ENCODE data around the gene UBR7. TPM values are rescaled to one million over a fixed set of nuclear protein-coding genes. Genes with fewer than 3 reads are reported as not detected.
"Not testable (repeated sequence)": the region's sequence is repeated elsewhere in the genome, so short reads cannot be mapped to it uniquely, and the experiment has no call there.

UBR7 gene, protein sequence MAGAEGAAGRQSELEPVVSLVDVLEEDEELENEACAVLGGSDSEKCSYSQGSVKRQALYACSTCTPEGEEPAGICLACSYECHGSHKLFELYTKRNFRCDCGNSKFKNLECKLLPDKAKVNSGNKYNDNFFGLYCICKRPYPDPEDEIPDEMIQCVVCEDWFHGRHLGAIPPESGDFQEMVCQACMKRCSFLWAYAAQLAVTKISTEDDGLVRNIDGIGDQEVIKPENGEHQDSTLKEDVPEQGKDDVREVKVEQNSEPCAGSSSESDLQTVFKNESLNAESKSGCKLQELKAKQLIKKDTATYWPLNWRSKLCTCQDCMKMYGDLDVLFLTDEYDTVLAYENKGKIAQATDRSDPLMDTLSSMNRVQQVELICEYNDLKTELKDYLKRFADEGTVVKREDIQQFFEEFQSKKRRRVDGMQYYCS
- total RNA-seq (10 to 100 TPM; 11.5 to 22.0 (median 14.5) TPM), polyA plus RNA-seq (10 to 100 TPM; 16.6 to 32.6 (median 20.2) TPM)
- long read RNA-seq, donor 1, transcript UBR7-201 (11 exons, 3,694 nt), result major isoform, 5 of 10 reads
- long read RNA-seq, donor 1, partial matches to known transcripts, result 0 of 10 reads
- long read RNA-seq, donor 1, other reads (novel, unspliced or antisense), result 5 of 10 reads
- long read RNA-seq, donor 2, transcript UBR7-201 (11 exons, 3,694 nt), result major isoform, 15 of 27 reads
- long read RNA-seq, donor 2, partial matches to known transcripts, result 1 of 27 reads
- long read RNA-seq, donor 2, other reads (novel, unspliced or antisense), result 10 of 27 reads

DNA sequence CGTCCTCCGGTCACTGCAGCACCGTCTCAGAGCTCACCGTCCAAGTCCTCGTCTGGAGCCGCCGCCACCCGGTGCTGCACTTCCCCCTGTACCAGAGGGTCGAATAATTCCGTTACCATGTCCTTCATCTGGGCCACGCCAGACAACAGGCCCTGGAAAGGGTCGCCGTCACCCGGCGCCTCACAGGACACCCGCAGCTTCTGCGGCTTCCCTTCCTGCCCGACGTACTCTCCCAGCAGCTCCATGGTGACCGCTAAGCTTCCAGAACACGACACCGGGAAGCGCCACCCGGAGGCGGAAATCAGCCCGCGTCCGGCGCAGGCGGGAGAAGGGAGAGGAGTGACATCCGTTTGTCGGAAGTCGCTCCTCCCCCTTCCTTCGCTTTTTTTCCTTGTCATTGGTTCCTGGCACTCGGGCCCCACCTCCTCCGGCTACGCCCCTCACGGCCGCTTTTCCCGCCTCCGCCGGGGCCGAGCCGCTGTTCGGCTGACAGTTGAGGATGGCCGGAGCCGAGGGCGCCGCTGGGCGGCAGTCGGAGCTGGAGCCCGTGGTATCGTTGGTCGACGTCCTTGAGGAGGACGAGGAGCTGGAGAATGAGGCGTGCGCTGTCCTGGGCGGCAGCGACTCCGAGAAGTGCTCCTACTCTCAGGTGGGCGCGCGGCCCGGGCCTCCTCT lies at the start of gene UBR7, which contains the start of gene GON7:
TSS of gene UBR7 (plus strand) at position 464 of the 675 bp plus-strand sequence. CDS start at position 500, 36 bp downstream.
TSS of gene GON7 (minus strand) at position 273 of the 675 bp plus-strand sequence. CDS start at position 245, 28 bp downstream.
- H3K4me1 ChIP-seq, result peaks cover 18% of the 10 kb centered on the region
- H3K4me3 ChIP-seq, result peak within 1 kb of the TSS; percentile 97
- TF ChIP-seq, protein P1, sequence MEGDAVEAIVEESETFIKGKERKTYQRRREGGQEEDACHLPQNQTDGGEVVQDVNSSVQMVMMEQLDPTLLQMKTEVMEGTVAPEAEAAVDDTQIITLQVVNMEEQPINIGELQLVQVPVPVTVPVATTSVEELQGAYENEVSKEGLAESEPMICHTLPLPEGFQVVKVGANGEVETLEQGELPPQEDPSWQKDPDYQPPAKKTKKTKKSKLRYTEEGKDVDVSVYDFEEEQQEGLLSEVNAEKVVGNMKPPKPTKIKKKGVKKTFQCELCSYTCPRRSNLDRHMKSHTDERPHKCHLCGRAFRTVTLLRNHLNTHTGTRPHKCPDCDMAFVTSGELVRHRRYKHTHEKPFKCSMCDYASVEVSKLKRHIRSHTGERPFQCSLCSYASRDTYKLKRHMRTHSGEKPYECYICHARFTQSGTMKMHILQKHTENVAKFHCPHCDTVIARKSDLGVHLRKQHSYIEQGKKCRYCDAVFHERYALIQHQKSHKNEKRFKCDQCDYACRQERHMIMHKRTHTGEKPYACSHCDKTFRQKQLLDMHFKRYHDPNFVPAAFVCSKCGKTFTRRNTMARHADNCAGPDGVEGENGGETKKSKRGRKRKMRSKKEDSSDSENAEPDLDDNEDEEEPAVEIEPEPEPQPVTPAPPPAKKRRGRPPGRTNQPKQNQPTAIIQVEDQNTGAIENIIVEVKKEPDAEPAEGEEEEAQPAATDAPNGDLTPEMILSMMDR (IDR thresholded peaks at IDR 0.05), result peak; percentile 36
- ATAC-seq (peak; percentile 98 to 99 (median 98)), DNase-seq (peak; percentile 94 to 97)
- H3K27ac ChIP-seq, result peak within 1 kb of the TSS; percentile 87
- WGBS, 3 donors, result 0% methylated on average over 55 to 65 of the region's 65 CpGs
- H3K27me3 ChIP-seq (ENCODE audit: insufficient read depth in 3 of 3, low read length in 2 of 3), result no peaks in the 10 kb centered on the region
- H3K36me3 ChIP-seq (ENCODE audit: insufficient read depth in 1 of 2, low read depth in 1 of 2), result peaks cover 0 to 27% of the 10 kb centered on the region in 2 donors
- H3K9me3 ChIP-seq, result no peaks in the 10 kb centered on the region
- intact Hi-C loops (cut with DNase I), result loop anchor here in 1 of 2 donors (2.0 to 10.0 kb wide), 3 partner anchors 22 to 408 kb away; partner anchors contain the start of genes BTBD7, LYSET and MOAP1

DNA sequence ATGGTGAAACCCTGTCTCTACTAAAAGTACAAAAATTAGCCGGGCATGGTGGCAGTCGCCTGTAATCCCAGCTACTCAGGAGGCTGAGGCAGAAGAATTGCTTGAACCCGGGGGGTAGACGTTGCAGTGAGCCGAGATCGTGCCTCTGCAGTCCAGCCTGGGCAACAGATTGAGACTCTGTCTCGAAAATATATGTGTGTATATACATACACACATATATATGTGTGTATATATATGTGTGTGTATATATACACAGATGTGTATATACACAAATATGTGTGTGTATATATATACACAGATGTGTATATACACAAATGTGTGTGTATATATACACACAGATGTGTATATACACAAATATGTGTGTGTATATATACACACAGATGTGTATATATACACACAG lies 48.7 kb upstream of the UBR7 start:
- H3K9me3 ChIP-seq; DNase-seq; H3K4me3 ChIP-seq; H3K36me3 ChIP-seq (ENCODE audit: insufficient read depth in 1 of 2, low read depth in 1 of 2); H3K27me3 ChIP-seq (ENCODE audit: insufficient read depth in 3 of 3, low read length in 2 of 3); H3K4me1 ChIP-seq; H3K27ac ChIP-seq; intact Hi-C loops (cut with DNase I); ATAC-seq: not testable (repeated sequence)
- 91 to 93% (median 91%) methylated on average over 7 of the region's 7 CpGs for WGBS, 3 donors

DNA sequence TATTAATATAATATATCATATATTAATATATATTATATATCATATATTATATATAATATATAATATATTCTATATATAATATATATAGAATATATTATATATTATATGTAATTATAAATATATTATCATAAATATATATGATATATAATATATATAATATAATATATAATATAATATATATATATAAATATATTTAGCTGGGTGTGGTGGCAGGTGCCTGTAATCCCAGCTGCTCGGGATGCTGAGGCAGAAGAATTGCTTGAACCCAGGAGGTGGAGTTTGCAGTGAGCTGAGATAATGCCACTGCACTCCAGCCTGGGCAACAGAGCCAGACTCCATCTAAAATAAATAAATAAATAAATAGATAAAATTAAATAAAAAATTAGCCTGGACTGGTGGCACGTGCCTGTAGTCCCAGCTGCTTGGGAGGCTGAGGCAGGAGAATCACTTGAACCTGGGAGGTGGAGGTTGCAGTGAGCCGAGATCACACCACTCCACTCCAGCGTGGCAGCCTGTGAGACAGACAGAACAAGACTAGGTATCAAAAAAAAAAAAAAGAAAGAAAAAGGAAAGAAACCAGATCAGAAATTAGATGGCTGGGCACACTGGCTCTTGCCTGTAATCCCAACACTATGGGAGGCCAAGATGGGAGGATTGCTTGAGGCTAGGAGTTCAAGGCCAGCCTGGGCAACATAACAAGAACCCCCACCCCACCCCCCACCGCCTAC lies 47.3 kb upstream of the UBR7 start:
- DNase-seq; H3K4me3 ChIP-seq; H3K27me3 ChIP-seq (ENCODE audit: insufficient read depth in 3 of 3, low read length in 2 of 3); H3K4me1 ChIP-seq; H3K36me3 ChIP-seq (ENCODE audit: insufficient read depth in 1 of 2, low read depth in 1 of 2); intact Hi-C loops (cut with DNase I); H3K9me3 ChIP-seq; ATAC-seq; H3K27ac ChIP-seq: not testable (repeated sequence)
- WGBS, 3 donors, result 63 to 66% (median 63%) methylated on average over 5 of the region's 5 CpGs

DNA sequence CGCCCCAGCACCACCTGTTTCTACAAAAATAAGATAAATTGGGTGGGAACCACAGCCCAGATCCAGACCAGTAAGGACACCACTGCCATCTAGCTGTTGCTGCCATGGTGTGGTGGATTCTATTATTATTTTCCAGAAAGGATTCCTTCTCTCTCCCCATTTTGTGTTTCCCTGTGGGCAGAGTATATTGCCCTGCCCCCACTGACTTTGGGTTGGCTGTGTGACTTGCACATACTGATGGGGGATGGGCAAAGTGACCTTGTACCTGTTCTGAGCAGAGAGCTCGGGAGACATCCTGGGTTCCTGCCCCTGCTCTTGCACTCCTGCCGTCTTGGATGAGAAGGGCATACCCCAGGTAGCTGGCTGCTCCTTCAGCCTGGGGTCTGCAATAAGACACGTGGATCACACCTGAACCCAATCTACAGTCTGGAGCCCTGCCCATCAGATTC lies 46.7 kb upstream of the UBR7 start:
- no peaks in the 10 kb centered on the region for H3K4me1 ChIP-seq
- no peak overlapping the region for H3K4me3 ChIP-seq
- TF ChIP-seq, protein P1 (IDR thresholded peaks at IDR 0.05), result no peak
- no peaks in the 10 kb centered on the region for H3K27me3 ChIP-seq (ENCODE audit: insufficient read depth in 3 of 3, low read length in 2 of 3)
- no peak overlapping the region for H3K27ac ChIP-seq
- no peak for ATAC-seq
- intact Hi-C loops (cut with DNase I), result no loop called here
- H3K36me3 ChIP-seq (ENCODE audit: insufficient read depth in 1 of 2, low read depth in 1 of 2), result no peaks in the 10 kb centered on the region
- H3K9me3 ChIP-seq, result no peaks in the 10 kb centered on the region
- WGBS, 3 donors, result 37 to 40% (median 38%) methylated on average over 4 of the region's 4 CpGs
- DNase-seq, result no peak

DNA sequence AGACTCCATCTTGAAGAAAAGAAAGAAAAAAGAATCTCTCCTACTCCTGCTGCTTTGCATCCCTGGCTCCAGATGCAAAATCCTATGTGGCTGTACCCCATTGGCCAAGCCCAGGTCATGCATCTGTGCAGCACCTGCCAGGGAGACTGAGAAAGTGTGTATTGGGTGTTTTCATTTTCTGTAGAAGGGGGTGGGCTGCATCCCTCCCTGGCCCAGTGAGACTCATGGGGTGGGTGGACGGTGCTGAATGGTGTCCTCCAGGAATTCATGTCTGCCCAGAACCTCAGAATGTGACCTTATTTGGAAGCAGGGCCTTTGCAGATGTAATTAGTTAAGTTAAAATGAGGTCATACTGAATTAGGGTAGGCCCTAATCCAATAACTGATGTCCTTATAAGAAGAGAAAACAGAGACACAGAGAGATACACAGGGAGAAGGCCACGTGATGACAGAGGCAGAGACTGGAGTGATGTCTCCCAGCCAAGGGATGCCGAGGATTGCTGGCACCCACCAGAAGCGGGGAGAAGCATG lies 45.6 kb upstream of the UBR7 start:
- H3K36me3 ChIP-seq (ENCODE audit: insufficient read depth in 1 of 2, low read depth in 1 of 2), result no peaks in the 10 kb centered on the region
- H3K4me3 ChIP-seq, result no peak overlapping the region
- H3K4me1 ChIP-seq, result no peaks in the 10 kb centered on the region
- TF ChIP-seq, protein P1 (IDR thresholded peaks at IDR 0.05), result no peak
- 63 to 72% (median 68%) methylated on average over 4 of the region's 4 CpGs for WGBS, 3 donors
- DNase-seq (no peak), ATAC-seq (no peak)
- intact Hi-C loops (cut with DNase I), result no loop called here
- no peaks in the 10 kb centered on the region for H3K9me3 ChIP-seq
- H3K27me3 ChIP-seq (ENCODE audit: insufficient read depth in 3 of 3, low read length in 2 of 3), result no peaks in the 10 kb centered on the region
- H3K27ac ChIP-seq, result no peak overlapping the region

Measured in psoas muscle (tissue), 8 donors.